GM23338 (cell line): Measurements from ENCODE around the gene AFF3. TPM values are rescaled to one million over a fixed set of nuclear protein-coding genes. Genes with fewer than 3 reads are reported as not detected.

ENCODE experiments used
- ATAC-seq: fragments of 200-7000 bp; cut with Tn5 transposase; 3 replicates; pipeline ENCODE4 v1.9.1; 2020
- DNase-seq: peaks from one replicate; pipeline ENCODE4 v3.0.0-alpha.2; 2015; ENCODE audit warnings: low spot score
- H2AFZ ChIP-seq: fragments of 200-600 bp; sonication (generic); 2 replicates; pipeline ENCODE4 v1.8.0; 2016; ENCODE audit warnings: antibody characterized with exemption, mild to moderate bottlenecking, moderate library complexity
- H3F3A ChIP-seq: fragments of 200-600 bp; sonication (generic); replicated peaks from 2 replicates; pipeline ENCODE4 v1.8.0; 2017; ENCODE audit warnings: antibody characterized with exemption, mixed run types, low read depth
- H3K27ac ChIP-seq: fragments of 200-600 bp; sonication (generic); 2 replicates; pipeline ENCODE4 v1.6.1; 2016; ENCODE audit warnings: low read depth
- H3K27me3 ChIP-seq: fragments of 200-600 bp; sonication (generic); 2 replicates; pipeline ENCODE4 v1.8.0; 2016; ENCODE audit warnings: mild to moderate bottlenecking, mixed run types, moderate library complexity; ENCODE audit not compliant: insufficient read depth
- H3K36me3 ChIP-seq: fragments of 200-600 bp; sonication (generic); 2 replicates; pipeline ENCODE4 v1.8.0; 2016; ENCODE audit warnings: mild to moderate bottlenecking; ENCODE audit not compliant: insufficient read depth
- H3K4me1 ChIP-seq: fragments of 200-600 bp; sonication (generic); 2 replicates; pipeline ENCODE4 v1.8.0; 2016; ENCODE audit warnings: mild to moderate bottlenecking, moderate library complexity; ENCODE audit not compliant: insufficient read depth
- H3K4me2 ChIP-seq: fragments of 200-600 bp; sonication (generic); 2 replicates; pipeline ENCODE4 v1.7.1; 2017; ENCODE audit warnings: mixed run types
- H3K4me3 ChIP-seq: fragments of 200-600 bp; sonication (generic); 2 replicates; pipeline ENCODE4 v1.6.1; 2016; ENCODE audit warnings: mixed run types
- H3K79me2 ChIP-seq: fragments of 200-600 bp; sonication (generic); replicated peaks from 2 replicates; pipeline ENCODE4 v1.8.0; 2017; ENCODE audit warnings: mild to moderate bottlenecking; ENCODE audit not compliant: insufficient read depth
- H3K9me2 ChIP-seq: fragments of 200-600 bp; sonication (generic); 2 replicates; pipeline ENCODE4 v1.8.0; 2017; ENCODE audit not compliant: insufficient read depth
- H4K20me1 ChIP-seq: fragments of 200-600 bp; sonication (generic); replicated peaks from 2 replicates; pipeline ENCODE4 v1.8.0; 2017; ENCODE audit warnings: mild to moderate bottlenecking; ENCODE audit not compliant: insufficient read depth
- H3K27ac Mint-ChIP-seq: 2 replicates; pipeline ENCODE4 v1.8.0; 2020; ENCODE audit warnings: inconsistent platforms, mild to moderate bottlenecking, moderate library complexity, mixed read lengths
- H3K27me3 Mint-ChIP-seq: 3 replicates; pipeline ENCODE4 v1.8.0; 2022; ENCODE audit warnings: low read depth, mild to moderate bottlenecking, moderate library complexity, mixed read lengths, inconsistent platforms; ENCODE audit not compliant: insufficient read depth, poor library complexity
- H3K36me3 Mint-ChIP-seq: 3 replicates; pipeline ENCODE4 v1.8.0; 2021; ENCODE audit warnings: low read depth, mild to moderate bottlenecking, inconsistent platforms, moderate library complexity, mixed read lengths
- H3K4me1 Mint-ChIP-seq: 3 replicates; pipeline ENCODE4 v1.8.0; 2020; ENCODE audit warnings: mild to moderate bottlenecking, inconsistent platforms, mixed read lengths
- H3K4me3 Mint-ChIP-seq: 3 replicates; pipeline ENCODE4 v1.8.0; 2021; ENCODE audit warnings: moderate library complexity, mild to moderate bottlenecking, inconsistent platforms, mixed read lengths
- H3K9me3 Mint-ChIP-seq: 3 replicates; pipeline ENCODE4 v1.8.0; 2020; ENCODE audit warnings: moderate library complexity, mild to moderate bottlenecking, inconsistent platforms, mixed read lengths
- CREB1 ChIP-seq: fragments of 250-450 bp; sonication (Bioruptor Pico); IDR thresholded peaks from 2 replicates; pipeline ENCODE4 v1.5.0; 2020; ENCODE audit warnings: low read depth, mild to moderate bottlenecking, moderate library complexity
- NANOG ChIP-seq: IDR thresholded peaks from 2 replicates; pipeline ENCODE4 v1.6.1; 2016; ENCODE audit warnings: antibody characterized with exemption, borderline replicate concordance
- polyA plus RNA-seq: library from polyadenylated mRNA; unstranded; fragments of >200 nt; fragmentation: Nextera tagmentation; extraction: Ambion mirVana; gene quantifications from 2 replicates; pipeline ENCODE4 v1.2.1, GENCODE V29; 2016
- total RNA-seq: library from RNA; depleted of rRNA; stranded (reverse); fragments of >200 nt; shearing (Covaris generic); gene quantifications from 2 replicates; pipeline ENCODE4 v1.2.3, GENCODE V29; 2014
- TF ChIP-seq, protein P1 (sequence below): fragments of 250-450 bp; sonication (Bioruptor Pico); IDR thresholded peaks from 2 replicates; pipeline ENCODE4 v1.5.0; 2020; ENCODE audit warnings: mild to moderate bottlenecking, moderate library complexity
- TF ChIP-seq, protein P2 (sequence below), 2 experiments: fragments of 200-600 bp in 1 of 2; sonication (generic) in 1 of 2; conservative IDR thresholded peaks; 2 replicates each; pipeline versions ENCODE4 v1.5.1 to v1.6.1; 2016 to 2017; ENCODE audit warnings: antibody characterized with exemption in 2 of 2, low read depth in 2 of 2, mild to moderate bottlenecking in 2 of 2, moderate library complexity in 1 of 2

Gene AFF3
- total and polyA plus RNA-seq, 2 experiments from 2014 or later, result 0.73 to 1.4 TPM

DNA sequence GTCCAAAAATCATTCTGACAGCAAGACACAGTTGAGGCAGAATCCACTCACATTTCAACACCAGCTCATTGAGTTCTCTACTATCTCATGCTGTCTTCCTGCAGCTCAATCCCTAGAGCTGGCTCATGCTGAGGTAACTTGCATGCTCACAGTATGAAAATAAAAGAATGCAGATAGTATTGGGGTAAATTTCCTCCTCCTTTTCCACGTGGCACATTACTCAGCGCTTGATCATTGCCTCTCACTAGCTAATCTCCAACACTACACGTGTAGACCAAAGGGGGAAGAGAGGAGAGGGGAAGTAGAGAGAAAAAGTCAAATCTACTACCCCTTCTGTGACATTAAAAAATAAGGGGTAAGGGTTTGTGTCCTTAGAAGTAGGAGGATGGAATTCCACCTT lies 300.6 kb downstream of the AFF3 start:
- H3K79me2 ChIP-seq, result no peaks in the 10 kb centered on the region
- H4K20me1 ChIP-seq, result no peaks in the 10 kb centered on the region
- no peaks in the 10 kb centered on the region for H3K9me2 ChIP-seq
- no peaks in the 10 kb centered on the region for H3K4me1 ChIP-seq
- Mint-ChIP-seq H3K36me3 (no peaks in the 10 kb centered on the region), H3K9me3 (no peaks in the 10 kb centered on the region), H3K4me1 (peaks cover 5% of the 10 kb centered on the region; the same call in 2 of the 3 replicates), H3K27ac (no peak overlapping the region), H3K4me3 (no peak overlapping the region), H3K27me3 (no peaks in the 10 kb centered on the region)
- no peak overlapping the region for H3K27ac ChIP-seq
- ATAC-seq (no peak), DNase-seq (no peak)
- H3K27me3 ChIP-seq, result no peaks in the 10 kb centered on the region
- H2AFZ ChIP-seq, result no peak overlapping the region
- no peaks in the 10 kb centered on the region for H3F3A ChIP-seq
- H3K4me2 ChIP-seq, result no peak overlapping the region
- no peak overlapping the region for H3K4me3 ChIP-seq
- no peak for TF ChIP-seq NANOG
- TF ChIP-seq, protein P1, sequence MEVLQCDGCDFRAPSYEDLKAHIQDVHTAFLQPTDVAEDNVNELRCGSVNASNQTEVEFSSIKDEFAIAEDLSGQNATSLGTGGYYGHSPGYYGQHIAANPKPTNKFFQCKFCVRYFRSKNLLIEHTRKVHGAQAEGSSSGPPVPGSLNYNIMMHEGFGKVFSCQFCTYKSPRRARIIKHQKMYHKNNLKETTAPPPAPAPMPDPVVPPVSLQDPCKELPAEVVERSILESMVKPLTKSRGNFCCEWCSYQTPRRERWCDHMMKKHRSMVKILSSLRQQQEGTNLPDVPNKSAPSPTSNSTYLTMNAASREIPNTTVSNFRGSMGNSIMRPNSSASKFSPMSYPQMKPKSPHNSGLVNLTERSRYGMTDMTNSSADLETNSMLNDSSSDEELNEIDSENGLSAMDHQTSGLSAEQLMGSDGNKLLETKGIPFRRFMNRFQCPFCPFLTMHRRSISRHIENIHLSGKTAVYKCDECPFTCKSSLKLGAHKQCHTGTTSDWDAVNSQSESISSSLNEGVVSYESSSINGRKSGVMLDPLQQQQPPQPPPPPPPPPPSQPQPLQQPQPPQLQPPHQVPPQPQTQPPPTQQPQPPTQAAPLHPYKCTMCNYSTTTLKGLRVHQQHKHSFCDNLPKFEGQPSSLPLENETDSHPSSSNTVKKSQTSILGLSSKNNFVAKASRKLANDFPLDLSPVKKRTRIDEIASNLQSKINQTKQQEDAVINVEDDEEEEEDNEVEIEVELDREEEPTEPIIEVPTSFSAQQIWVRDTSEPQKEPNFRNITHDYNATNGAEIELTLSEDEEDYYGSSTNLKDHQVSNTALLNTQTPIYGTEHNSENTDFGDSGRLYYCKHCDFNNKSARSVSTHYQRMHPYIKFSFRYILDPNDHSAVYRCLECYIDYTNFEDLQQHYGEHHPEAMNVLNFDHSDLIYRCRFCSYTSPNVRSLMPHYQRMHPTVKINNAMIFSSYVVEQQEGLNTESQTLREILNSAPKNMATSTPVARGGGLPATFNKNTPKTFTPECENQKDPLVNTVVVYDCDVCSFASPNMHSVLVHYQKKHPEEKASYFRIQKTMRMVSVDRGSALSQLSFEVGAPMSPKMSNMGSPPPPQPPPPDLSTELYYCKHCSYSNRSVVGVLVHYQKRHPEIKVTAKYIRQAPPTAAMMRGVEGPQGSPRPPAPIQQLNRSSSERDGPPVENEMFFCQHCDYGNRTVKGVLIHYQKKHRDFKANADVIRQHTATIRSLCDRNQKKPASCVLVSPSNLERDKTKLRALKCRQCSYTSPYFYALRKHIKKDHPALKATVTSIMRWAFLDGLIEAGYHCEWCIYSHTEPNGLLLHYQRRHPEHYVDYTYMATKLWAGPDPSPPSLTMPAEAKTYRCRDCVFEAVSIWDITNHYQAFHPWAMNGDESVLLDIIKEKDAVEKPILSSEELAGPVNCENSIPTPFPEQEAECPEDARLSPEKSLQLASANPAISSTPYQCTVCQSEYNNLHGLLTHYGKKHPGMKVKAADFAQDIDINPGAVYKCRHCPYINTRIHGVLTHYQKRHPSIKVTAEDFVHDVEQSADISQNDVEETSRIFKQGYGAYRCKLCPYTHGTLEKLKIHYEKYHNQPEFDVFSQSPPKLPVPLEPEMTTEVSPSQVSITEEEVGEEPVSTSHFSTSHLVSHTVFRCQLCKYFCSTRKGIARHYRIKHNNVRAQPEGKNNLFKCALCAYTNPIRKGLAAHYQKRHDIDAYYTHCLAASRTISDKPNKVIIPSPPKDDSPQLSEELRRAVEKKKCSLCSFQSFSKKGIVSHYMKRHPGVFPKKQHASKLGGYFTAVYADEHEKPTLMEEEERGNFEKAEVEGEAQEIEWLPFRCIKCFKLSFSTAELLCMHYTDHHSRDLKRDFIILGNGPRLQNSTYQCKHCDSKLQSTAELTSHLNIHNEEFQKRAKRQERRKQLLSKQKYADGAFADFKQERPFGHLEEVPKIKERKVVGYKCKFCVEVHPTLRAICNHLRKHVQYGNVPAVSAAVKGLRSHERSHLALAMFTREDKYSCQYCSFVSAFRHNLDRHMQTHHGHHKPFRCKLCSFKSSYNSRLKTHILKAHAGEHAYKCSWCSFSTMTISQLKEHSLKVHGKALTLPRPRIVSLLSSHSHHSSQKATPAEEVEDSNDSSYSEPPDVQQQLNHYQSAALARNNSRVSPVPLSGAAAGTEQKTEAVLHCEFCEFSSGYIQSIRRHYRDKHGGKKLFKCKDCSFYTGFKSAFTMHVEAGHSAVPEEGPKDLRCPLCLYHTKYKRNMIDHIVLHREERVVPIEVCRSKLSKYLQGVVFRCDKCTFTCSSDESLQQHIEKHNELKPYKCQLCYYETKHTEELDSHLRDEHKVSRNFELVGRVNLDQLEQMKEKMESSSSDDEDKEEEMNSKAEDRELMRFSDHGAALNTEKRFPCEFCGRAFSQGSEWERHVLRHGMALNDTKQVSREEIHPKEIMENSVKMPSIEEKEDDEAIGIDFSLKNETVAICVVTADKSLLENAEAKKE, result no peak
- H3K36me3 ChIP-seq, result no peaks in the 10 kb centered on the region

DNA sequence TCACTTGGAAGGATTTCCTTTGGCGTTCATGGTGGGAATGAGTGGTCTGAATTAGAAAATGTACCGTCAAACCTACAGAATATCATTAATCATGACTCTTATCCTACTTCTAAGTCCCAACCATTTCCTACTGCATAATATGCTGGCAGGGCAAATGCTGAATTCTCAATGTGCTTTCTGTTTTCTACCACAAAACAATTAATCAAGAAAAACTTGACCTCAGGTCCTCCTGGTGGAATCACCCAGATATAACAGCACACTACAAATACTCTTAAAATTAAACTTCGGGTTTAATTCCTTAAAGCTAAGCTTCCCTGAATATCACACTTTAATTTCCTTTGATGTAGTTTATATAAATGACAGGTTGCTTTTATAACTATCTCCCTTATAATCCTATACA lies 301.6 kb downstream of the AFF3 start:
- Histone ChIP-seq H3K36me3 (no peaks in the 10 kb centered on the region), H2AFZ (no peak overlapping the region), H3F3A (no peaks in the 10 kb centered on the region), H3K27ac (no peak overlapping the region), H3K9me2 (no peaks in the 10 kb centered on the region), H3K4me2 (no peak overlapping the region), H4K20me1 (no peaks in the 10 kb centered on the region), H3K4me1 (no peaks in the 10 kb centered on the region), H3K4me3 (no peak overlapping the region), H3K27me3 (no peaks in the 10 kb centered on the region), H3K79me2 (no peaks in the 10 kb centered on the region)
- Mint-ChIP-seq H3K9me3 (no peaks in the 10 kb centered on the region), H3K4me1 (peaks cover 5% of the 10 kb centered on the region; the same call in 2 of the 3 replicates), H3K27ac (no peak overlapping the region), H3K27me3 (no peaks in the 10 kb centered on the region), H3K36me3 (no peaks in the 10 kb centered on the region), H3K4me3 (no peak overlapping the region)
- TF ChIP-seq, protein P2, sequence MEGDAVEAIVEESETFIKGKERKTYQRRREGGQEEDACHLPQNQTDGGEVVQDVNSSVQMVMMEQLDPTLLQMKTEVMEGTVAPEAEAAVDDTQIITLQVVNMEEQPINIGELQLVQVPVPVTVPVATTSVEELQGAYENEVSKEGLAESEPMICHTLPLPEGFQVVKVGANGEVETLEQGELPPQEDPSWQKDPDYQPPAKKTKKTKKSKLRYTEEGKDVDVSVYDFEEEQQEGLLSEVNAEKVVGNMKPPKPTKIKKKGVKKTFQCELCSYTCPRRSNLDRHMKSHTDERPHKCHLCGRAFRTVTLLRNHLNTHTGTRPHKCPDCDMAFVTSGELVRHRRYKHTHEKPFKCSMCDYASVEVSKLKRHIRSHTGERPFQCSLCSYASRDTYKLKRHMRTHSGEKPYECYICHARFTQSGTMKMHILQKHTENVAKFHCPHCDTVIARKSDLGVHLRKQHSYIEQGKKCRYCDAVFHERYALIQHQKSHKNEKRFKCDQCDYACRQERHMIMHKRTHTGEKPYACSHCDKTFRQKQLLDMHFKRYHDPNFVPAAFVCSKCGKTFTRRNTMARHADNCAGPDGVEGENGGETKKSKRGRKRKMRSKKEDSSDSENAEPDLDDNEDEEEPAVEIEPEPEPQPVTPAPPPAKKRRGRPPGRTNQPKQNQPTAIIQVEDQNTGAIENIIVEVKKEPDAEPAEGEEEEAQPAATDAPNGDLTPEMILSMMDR (conservative IDR thresholded peaks at IDR 0.05; ENCODE audit: low read depth in 2 of 2), result peak in 1 of 2 experiments; percentile 28; a peak in 2 of 4 replicates
- no peak for TF ChIP-seq CREB1 (CRISPR knock-in tag)
- no peak for ATAC-seq
- no peak for DNase-seq
